Natural killer cell (primary cell): ENCODE measurements around the gene GRM7. TPM values are rescaled to one million over a fixed set of nuclear protein-coding genes. Genes with fewer than 3 reads are reported as not detected.

ENCODE experiments used
- ATAC-seq, 3 donors: fragments of 150-1000 bp in 2 of 3; fragments of 200-7000 bp in 1 of 3; cut with Tn5 transposase; 1 replicate in 1 of 3; 2 replicates in 2 of 3; pipeline ENCODE4 v1.10.0; 2021; ENCODE audit warnings: mild to moderate bottlenecking in 2 of 3, moderate library complexity in 2 of 3
- DNase-seq, 2 donors: peaks; one replicate each; pipeline versions ENCODE4 v3.0.0 to v3.0.0-alpha.2; 2013 to 2021; ENCODE audit warnings: mixed read lengths in 1 of 2
- H3K27ac ChIP-seq: one replicate; pipeline ENCODE4 v1.5.1; 2013; ENCODE audit warnings: mild to moderate bottlenecking, low read length
- H3K27me3 ChIP-seq: one replicate; pipeline ENCODE4 v1.6.1; 2013; ENCODE audit warnings: low read length; ENCODE audit not compliant: control insufficient read depth, insufficient read depth
- H3K36me3 ChIP-seq: one replicate; pipeline ENCODE4 v1.6.1; 2013; ENCODE audit warnings: low read length; ENCODE audit not compliant: control insufficient read depth, insufficient read depth
- H3K4me1 ChIP-seq: one replicate; pipeline ENCODE4 v1.6.1; 2013; ENCODE audit warnings: low read length; ENCODE audit not compliant: control insufficient read depth, insufficient read depth
- H3K4me3 ChIP-seq: one replicate; pipeline ENCODE4 v1.5.1; 2013; ENCODE audit warnings: low read length
- H3K9me3 ChIP-seq: one replicate; pipeline ENCODE4 v1.6.1; 2013; ENCODE audit warnings: low read length; ENCODE audit not compliant: control insufficient read depth, insufficient read depth
- H3K27ac Mint-ChIP-seq, 2 donors: one replicate each; pipeline ENCODE4 v1.8.0; 2022; ENCODE audit warnings: mild to moderate bottlenecking in 2 of 2, mixed read lengths in 2 of 2, moderate library complexity in 1 of 2
- H3K27me3 Mint-ChIP-seq, 2 donors: one replicate each; pipeline ENCODE4 v1.8.0; 2022; ENCODE audit warnings: low read depth in 2 of 2, mixed read lengths in 2 of 2
- H3K36me3 Mint-ChIP-seq: one replicate; pipeline ENCODE4 v1.8.0; 2022; ENCODE audit warnings: mixed read lengths
- H3K4me1 Mint-ChIP-seq, 2 donors: one replicate each; pipeline ENCODE4 v1.8.0; 2022; ENCODE audit warnings: mixed read lengths in 2 of 2
- H3K4me3 Mint-ChIP-seq: one replicate; pipeline ENCODE4 v1.8.0; 2022; ENCODE audit warnings: mild to moderate bottlenecking, moderate library complexity, mixed read lengths
- H3K9me3 Mint-ChIP-seq, 2 donors: one replicate each; pipeline ENCODE4 v1.8.0; 2022; ENCODE audit warnings: mixed read lengths in 2 of 2
- WGBS: methylation state at CpG from one replicate; pipeline ENCODE4 v1.1.7; 2013; ENCODE audit warnings: missing lambda C conversion rate; ENCODE audit not compliant: insufficient coverage; 5-methylcytosine and 5-hydroxymethylcytosine counted together
- intact Hi-C: fragments of 100-400 bp; cut with micrococcal nuclease; formaldehyde crosslinking; loops from one replicate; pipeline ENCODE4 v1.14.2; 2022
- total RNA-seq, 4 donors: library from RNA; stranded (reverse); fragments of 120-200 nt in 1 of 4; gene quantifications; one replicate each; pipeline versions ENCODE4 v1.2.3 to v1.2.4, GENCODE V29; 2013 to 2022
- TF ChIP-seq, protein P1 (sequence below): fragments of 200-600 bp; IDR thresholded peaks from one replicate; pipeline ENCODE4 v1.8.0; 2022; ENCODE audit warnings: antibody characterized with exemption

GRM7 gene
- total RNA-seq, 3 donors from 2014 or later (not counting 1 experiment from before 2014, with no cell fraction given) = not detected

DNA sequence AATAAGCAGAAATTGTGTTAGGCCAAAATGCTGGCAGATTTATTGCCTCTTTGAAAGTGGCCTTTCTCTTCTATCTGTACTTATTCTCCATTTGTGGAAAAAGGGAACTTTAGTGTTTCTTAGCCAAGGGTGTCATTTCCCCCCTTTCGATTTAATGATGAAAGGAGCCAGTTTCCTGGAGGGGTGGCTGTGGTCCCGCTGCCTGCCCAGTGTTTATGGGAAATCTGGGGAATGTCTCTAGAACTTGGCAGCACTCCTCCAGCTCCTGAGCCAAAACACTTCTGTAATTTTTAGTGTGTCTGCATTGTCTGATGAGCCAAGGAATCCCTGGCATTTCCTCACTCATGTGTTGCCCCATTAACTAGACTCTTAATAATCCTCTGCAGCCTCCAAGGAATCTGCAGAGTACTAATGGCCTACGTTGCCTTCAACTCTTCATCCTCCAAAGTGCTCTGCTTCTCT lies 448.8 kb downstream of the GRM7 start:
- no peaks in the 10 kb centered on the region for H3K27me3 ChIP-seq
- ATAC-seq = no peak
- H3K4me1 Mint-ChIP-seq = peaks cover 32 to 38% of the 10 kb centered on the region in 2 donors
- no peaks in the 10 kb centered on the region for H3K27me3 Mint-ChIP-seq
- H3K4me3 ChIP-seq = no peak overlapping the region
- no peak for DNase-seq
- H3K4me3 Mint-ChIP-seq = no peak overlapping the region
- no peaks in the 10 kb centered on the region for H3K36me3 ChIP-seq
- no peaks in the 10 kb centered on the region for H3K9me3 ChIP-seq
- no peak overlapping the region for H3K27ac Mint-ChIP-seq
- H3K36me3 Mint-ChIP-seq = no peaks in the 10 kb centered on the region
- H3K27ac ChIP-seq = no peak overlapping the region
- peaks cover 2% of the 10 kb centered on the region for H3K4me1 ChIP-seq
- intact Hi-C loops = no loop called here
- TF ChIP-seq, protein P1, sequence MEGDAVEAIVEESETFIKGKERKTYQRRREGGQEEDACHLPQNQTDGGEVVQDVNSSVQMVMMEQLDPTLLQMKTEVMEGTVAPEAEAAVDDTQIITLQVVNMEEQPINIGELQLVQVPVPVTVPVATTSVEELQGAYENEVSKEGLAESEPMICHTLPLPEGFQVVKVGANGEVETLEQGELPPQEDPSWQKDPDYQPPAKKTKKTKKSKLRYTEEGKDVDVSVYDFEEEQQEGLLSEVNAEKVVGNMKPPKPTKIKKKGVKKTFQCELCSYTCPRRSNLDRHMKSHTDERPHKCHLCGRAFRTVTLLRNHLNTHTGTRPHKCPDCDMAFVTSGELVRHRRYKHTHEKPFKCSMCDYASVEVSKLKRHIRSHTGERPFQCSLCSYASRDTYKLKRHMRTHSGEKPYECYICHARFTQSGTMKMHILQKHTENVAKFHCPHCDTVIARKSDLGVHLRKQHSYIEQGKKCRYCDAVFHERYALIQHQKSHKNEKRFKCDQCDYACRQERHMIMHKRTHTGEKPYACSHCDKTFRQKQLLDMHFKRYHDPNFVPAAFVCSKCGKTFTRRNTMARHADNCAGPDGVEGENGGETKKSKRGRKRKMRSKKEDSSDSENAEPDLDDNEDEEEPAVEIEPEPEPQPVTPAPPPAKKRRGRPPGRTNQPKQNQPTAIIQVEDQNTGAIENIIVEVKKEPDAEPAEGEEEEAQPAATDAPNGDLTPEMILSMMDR = no peak
- 35% methylated on average over 3 of the region's 3 CpGs for WGBS
- peaks cover 0 to 3% of the 10 kb centered on the region in 2 donors for H3K9me3 Mint-ChIP-seq

DNA sequence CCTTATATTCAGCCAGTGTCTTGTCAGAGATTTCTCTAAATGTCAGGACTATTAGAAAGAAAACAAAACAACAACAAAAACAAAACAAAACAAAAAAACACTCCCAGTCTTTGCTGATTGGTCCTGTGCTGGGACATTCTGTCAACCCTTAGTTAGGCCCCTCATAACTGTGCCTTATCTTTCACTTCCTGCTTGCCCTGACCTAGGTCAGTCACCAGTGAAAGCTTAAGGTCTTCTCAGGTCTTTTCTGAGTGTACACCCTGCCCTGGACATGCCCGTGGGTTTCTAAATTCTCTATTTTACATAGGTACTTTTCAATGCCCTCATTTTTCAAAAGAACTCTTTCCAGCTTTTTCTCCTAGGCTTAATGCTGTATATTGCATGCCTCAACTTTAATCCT lies 454.1 kb downstream of the GRM7 start:
- ATAC-seq (no peak), DNase-seq (no peak)
- H3K36me3 ChIP-seq = no peaks in the 10 kb centered on the region
- H3K4me1 Mint-ChIP-seq = peaks cover 8 to 19% of the 10 kb centered on the region in 2 donors
- no peaks in the 10 kb centered on the region for H3K36me3 Mint-ChIP-seq
- H3K4me1 ChIP-seq = no peaks in the 10 kb centered on the region
- no peaks in the 10 kb centered on the region for H3K9me3 ChIP-seq
- H3K27ac ChIP-seq = no peak overlapping the region
- no peak overlapping the region for H3K4me3 ChIP-seq
- H3K27me3 ChIP-seq = no peaks in the 10 kb centered on the region
- H3K27ac Mint-ChIP-seq = no peak overlapping the region
- no peak overlapping the region for H3K4me3 Mint-ChIP-seq
- TF ChIP-seq, protein P1 = no peak
- intact Hi-C loops = no loop called here
- WGBS = 71% methylated on average over 1 of the region's 1 CpG
- H3K27me3 Mint-ChIP-seq = no peaks in the 10 kb centered on the region
- peaks cover 0 to 5% of the 10 kb centered on the region in 2 donors for H3K9me3 Mint-ChIP-seq

DNA sequence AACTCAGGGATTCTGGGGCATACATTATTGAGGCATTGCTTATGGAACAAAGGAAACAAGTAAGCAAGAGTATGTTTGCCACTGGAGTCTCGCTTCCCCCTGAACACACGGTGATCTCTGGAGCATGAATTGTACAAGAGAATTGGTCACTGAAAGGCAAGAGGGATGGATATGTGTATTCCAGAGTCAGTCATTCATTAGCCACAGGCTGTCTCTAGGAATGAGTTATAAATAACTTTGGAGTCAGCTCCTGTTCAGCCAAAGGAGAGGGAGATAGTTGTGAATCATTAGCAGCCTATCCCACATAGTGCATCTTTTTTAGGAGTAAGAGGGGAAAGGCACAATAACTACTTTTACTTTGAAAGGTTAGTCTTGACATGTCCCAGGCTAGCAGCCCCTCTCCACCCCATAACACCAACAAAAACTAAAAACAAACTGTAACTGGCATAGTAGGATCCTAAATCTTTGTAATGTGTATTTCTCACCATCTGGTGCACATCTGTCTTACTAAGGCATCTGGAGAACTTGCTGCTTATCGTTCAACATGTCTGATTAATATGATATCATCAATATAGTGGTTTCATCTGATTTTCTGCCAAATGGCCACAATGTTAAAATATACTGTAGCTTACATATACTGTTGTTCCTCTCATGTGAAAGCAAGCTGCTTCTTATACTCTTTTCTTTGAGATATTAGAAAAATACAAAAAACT lies 462.2 kb downstream of the GRM7 start:
- Mint-ChIP-seq H3K36me3 (no peaks in the 10 kb centered on the region), H3K4me3 (no peak overlapping the region), H3K4me1 (peaks cover 7 to 9% of the 10 kb centered on the region in 2 donors), H3K27me3 (no peaks in the 10 kb centered on the region), H3K9me3 (no peaks in the 10 kb centered on the region), H3K27ac (no peak overlapping the region)
- DNase-seq (no peak), ATAC-seq (no peak)
- Histone ChIP-seq H3K27me3 (no peaks in the 10 kb centered on the region), H3K27ac (no peak overlapping the region), H3K9me3 (no peaks in the 10 kb centered on the region), H3K4me1 (no peaks in the 10 kb centered on the region), H3K4me3 (no peak overlapping the region), H3K36me3 (no peaks in the 10 kb centered on the region)
- intact Hi-C loops = no loop called here
- WGBS = 79% methylated on average over 3 of the region's 3 CpGs
- TF ChIP-seq, protein P1 = no peak

DNA sequence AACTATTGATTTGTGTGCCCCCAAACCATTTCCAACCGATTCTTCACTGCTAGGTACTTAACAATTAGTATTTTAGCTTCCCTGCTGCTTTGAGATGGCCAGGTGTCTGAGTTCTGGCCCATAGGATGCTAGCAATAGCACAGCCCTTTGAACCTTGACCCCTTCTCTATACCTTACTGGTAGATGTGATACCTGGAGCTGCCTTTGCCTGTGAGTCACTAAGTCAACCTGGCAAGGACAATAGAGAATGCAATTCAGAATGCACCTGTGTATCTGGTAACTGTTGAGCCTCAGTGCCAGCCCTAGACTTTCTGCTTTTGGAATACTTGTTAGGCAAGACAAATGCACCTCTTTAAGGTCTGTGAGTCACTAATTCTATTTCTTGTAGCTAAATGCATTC lies 467.4 kb downstream of the GRM7 start:
- DNase-seq (no peak), ATAC-seq (no peak)
- Mint-ChIP-seq H3K36me3 (no peaks in the 10 kb centered on the region), H3K4me3 (no peak overlapping the region), H3K4me1 (peaks cover 0 to 9% of the 10 kb centered on the region in 2 donors), H3K27me3 (no peaks in the 10 kb centered on the region), H3K9me3 (peaks cover 0 to 5% of the 10 kb centered on the region in 2 donors), H3K27ac (no peak overlapping the region)
- H3K4me3 ChIP-seq = no peak overlapping the region
- intact Hi-C loops = no loop called here
- WGBS = no CpG with 5 or more reads among the region's 1 CpG
- H3K27ac ChIP-seq = no peak overlapping the region
- TF ChIP-seq, protein P1 = no peak
- H3K36me3 ChIP-seq = no peaks in the 10 kb centered on the region
- no peaks in the 10 kb centered on the region for H3K4me1 ChIP-seq
- no peaks in the 10 kb centered on the region for H3K9me3 ChIP-seq
- H3K27me3 ChIP-seq = no peaks in the 10 kb centered on the region
